HEK293T (cell line): ENCODE measurements around the gene TARBP1.

ENCODE experiments used
- CTCF ChIA-PET: fragments of 350-600 bp; formaldehyde crosslinking; extraction: SDS; loops from one replicate; lab custom pipeline; 2021; ENCODE audit warnings: antibody characterized with exemption, inconsistent platforms; lab: Yijun Ruan, JAX
- POLR2A ChIA-PET: fragments of 350-600 bp; formaldehyde crosslinking; extraction: SDS; loops from one replicate; lab custom pipeline; 2020; ENCODE audit warnings: antibody characterized with exemption, inconsistent platforms; lab: Yijun Ruan, JAX
- DNase-seq: peaks from one replicate; pipeline ENCODE4 v3.0.0; 2012; ENCODE audit warnings: mixed read lengths; ENCODE audit errors: extremely low spot score
- ARNT ChIP-seq: fragments of 450-650 bp; IDR thresholded peaks from 2 replicates; pipeline ENCODE4 v1.6.1; 2017; ENCODE audit warnings: mild to moderate bottlenecking
- BHLHE40 ChIP-seq: fragments of 450-650 bp; IDR thresholded peaks from 2 replicates; pipeline ENCODE4 v1.6.1; 2016; ENCODE audit warnings: mild to moderate bottlenecking, moderate library complexity, borderline replicate concordance
- CTBP1 ChIP-seq: fragments of 450-650 bp; IDR thresholded peaks from 2 replicates; pipeline ENCODE4 v1.6.1; 2016; ENCODE audit warnings: borderline replicate concordance
- ELF4 ChIP-seq: fragments of 450-650 bp; IDR thresholded peaks from 2 replicates; pipeline ENCODE4 v1.6.1; 2017; ENCODE audit warnings: antibody characterized with exemption
- FOXA1 ChIP-seq: fragments of 450-650 bp; IDR thresholded peaks from 2 replicates; pipeline ENCODE4 v1.6.1; 2016; ENCODE audit warnings: mild to moderate bottlenecking
- FOXK2 ChIP-seq: fragments of 450-650 bp; IDR thresholded peaks from 2 replicates; pipeline ENCODE4 v1.6.1; 2016; ENCODE audit warnings: mild to moderate bottlenecking
- FOXM1 ChIP-seq: fragments of 450-650 bp; IDR thresholded peaks from 2 replicates; pipeline ENCODE4 v1.6.1; 2017; ENCODE audit warnings: mild to moderate bottlenecking, borderline replicate concordance
- HDGF ChIP-seq: fragments of 450-650 bp; IDR thresholded peaks from 2 replicates; pipeline ENCODE4 v1.6.1; 2017; ENCODE audit warnings: antibody characterized with exemption, borderline replicate concordance
- L3MBTL2 ChIP-seq: fragments of 450-650 bp; conservative IDR thresholded peaks from 2 replicates; pipeline ENCODE4 v1.6.1; 2016; ENCODE audit warnings: mild to moderate bottlenecking
- LEF1 ChIP-seq: fragments of 450-650 bp; IDR thresholded peaks from 2 replicates; pipeline ENCODE4 v1.6.1; 2017; ENCODE audit warnings: mild to moderate bottlenecking, borderline replicate concordance
- NFRKB ChIP-seq: fragments of 450-650 bp; IDR thresholded peaks from 2 replicates; pipeline ENCODE4 v1.6.1; 2016; ENCODE audit warnings: mild to moderate bottlenecking, moderate library complexity
- PKNOX1 ChIP-seq: fragments of 450-650 bp; IDR thresholded peaks from 2 replicates; pipeline ENCODE4 v1.6.1; 2016
- SP1 ChIP-seq: fragments of 450-650 bp; IDR thresholded peaks from 2 replicates; pipeline ENCODE4 v1.6.1; 2017
- SUZ12 ChIP-seq: fragments of 450-650 bp; IDR thresholded peaks from 2 replicates; pipeline ENCODE4 v1.6.1; 2016; ENCODE audit warnings: mild to moderate bottlenecking
- TARDBP ChIP-seq: fragments of 450-650 bp; IDR thresholded peaks from 2 replicates; pipeline ENCODE4 v1.6.1; 2016
- ZNF384 ChIP-seq: fragments of 450-650 bp; IDR thresholded peaks from 2 replicates; pipeline ENCODE4 v1.6.1; 2016

Gene TARBP1

GRCh38 chr1:234478481-234479309 is at the start of gene TARBP1:
TARBP1 (minus strand) TSS chr1:234479179; CDS start chr1:234479103, 76 bp downstream.
- CTCF ChIA-PET: interaction anchor here (0.7 to 1.7 kb wide), 4 partner anchors 9 to 152 kb away, joined by 3 to 4 read pairs (median 4); no protein-coding TSS in a partner anchor
- peak; percentile 94 for DNase-seq
- TF ChIP-seq CTBP1 (peak; percentile 71), SUZ12 (no peak), LEF1 (peak; percentile 53; the same call in 1 of the 2 replicates), ARNT (no peak; the same call in 1 of the 2 replicates), FOXM1 (peak; percentile 41; the same call in 1 of the 2 replicates), SP1 (no peak), FOXA1 (no peak)
- POLR2A ChIA-PET: interaction anchor here (0.9 to 2.5 kb wide), 9 partner anchors 12 to 267 kb away, joined by 3 to 11 read pairs (median 3); partner anchors contain the start of gene COA6

- ChIA-PET POLR2A (interaction anchor here (1.1 to 7.4 kb wide), 6 partner anchors 13 to 83 kb away, joined by 3 to 41 read pairs (median 6); partner anchors contain the start of gene IRF2BP2), CTCF (interaction anchor here (1.0 to 1.3 kb wide), 2 partner anchors 16 to 18 kb away, joined by 3 to 4 read pairs; no protein-coding TSS in a partner anchor)
- no peak for TF ChIP-seq CTBP1
- no peak for TF ChIP-seq HDGF
- peak; percentile 86 for TF ChIP-seq L3MBTL2
- 0 out of 2 replicates have a peak, but pooled peaks have one; percentile 17 for TF ChIP-seq FOXM1
- TF ChIP-seq NFRKB: no peak
- TF ChIP-seq ZNF384: no peak
Observed at GRCh38 chr1:234528074-234528865, 49.3 kb upstream of the TARBP1 start.

GRCh38 chr1:234527346-234527745 is 48.4 kb upstream of the TARBP1 start:
- TF ChIP-seq NFRKB (no peak), LEF1 (0 out of 2 replicates have a peak, but pooled peaks have one; percentile 20), HDGF (no peak), SP1 (no peak), ELF4 (no peak), TARDBP (no peak), L3MBTL2 (no peak)
- CTCF ChIA-PET: interaction anchor here (0.9 kb wide), 1 partner anchor 14 kb away, joined by 3 read pairs; no protein-coding TSS in a partner anchor

More at GRCh38 chr1:234528074-234528865, 49.3 kb upstream of the TARBP1 start:
- DNase-seq: no peak

GRCh38 chr1:234526922-234527321 is 47.9 kb upstream of the TARBP1 start:
- DNase-seq: no peak
- TF ChIP-seq TARDBP: no peak
- TF ChIP-seq FOXM1: no peak
- no peak for TF ChIP-seq PKNOX1
- TF ChIP-seq ZNF384: no peak
- TF ChIP-seq SP1: no peak
- TF ChIP-seq FOXA1: no peak
- no peak for TF ChIP-seq NFRKB
- TF ChIP-seq CTBP1: no peak
- TF ChIP-seq L3MBTL2: no peak
- no peak for TF ChIP-seq FOXK2
- no peak for TF ChIP-seq HDGF
- ChIA-PET CTCF (interaction anchor here (0.9 kb wide), 1 partner anchor 14 kb away, joined by 3 read pairs; no protein-coding TSS in a partner anchor), POLR2A (interaction anchor here (1.1 to 7.4 kb wide), 6 partner anchors 9 to 84 kb away, joined by 3 to 41 read pairs (median 3); partner anchors contain the start of gene IRF2BP2)

More at GRCh38 chr1:234527346-234527745, 48.4 kb upstream of the TARBP1 start:
- no peak for DNase-seq
- POLR2A ChIA-PET: interaction anchor here (1.1 to 7.4 kb wide), 8 partner anchors 8 to 84 kb away, joined by 3 to 41 read pairs (median 3); partner anchors contain the start of gene IRF2BP2

GRCh38 chr1:234525099-234525799 is 46.3 kb upstream of the TARBP1 start:
- DNase-seq: no peak
- ChIA-PET POLR2A (interaction anchor here (0.9 to 3.5 kb wide), 3 partner anchors 16 to 86 kb away, joined by 3 to 12 read pairs (median 4); no protein-coding TSS in a partner anchor), CTCF (no interaction called here)
- no peak for TF ChIP-seq TARDBP
- no peak for TF ChIP-seq PKNOX1
- TF ChIP-seq HDGF: no peak
- no peak for TF ChIP-seq LEF1
- TF ChIP-seq SP1: no peak
- TF ChIP-seq L3MBTL2: no peak
- no peak for TF ChIP-seq NFRKB
- no peak for TF ChIP-seq FOXK2
- no peak for TF ChIP-seq ARNT
- no peak for TF ChIP-seq FOXM1
- TF ChIP-seq SUZ12: no peak
- no peak for TF ChIP-seq FOXA1
- TF ChIP-seq CTBP1: no peak
- TF ChIP-seq ELF4: no peak
- TF ChIP-seq ZNF384: no peak
- TF ChIP-seq BHLHE40: no peak
